ENCODE results near the gene ALG5.

The ALG5 gene, protein sequence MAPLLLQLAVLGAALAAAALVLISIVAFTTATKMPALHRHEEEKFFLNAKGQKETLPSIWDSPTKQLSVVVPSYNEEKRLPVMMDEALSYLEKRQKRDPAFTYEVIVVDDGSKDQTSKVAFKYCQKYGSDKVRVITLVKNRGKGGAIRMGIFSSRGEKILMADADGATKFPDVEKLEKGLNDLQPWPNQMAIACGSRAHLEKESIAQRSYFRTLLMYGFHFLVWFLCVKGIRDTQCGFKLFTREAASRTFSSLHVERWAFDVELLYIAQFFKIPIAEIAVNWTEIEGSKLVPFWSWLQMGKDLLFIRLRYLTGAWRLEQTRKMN

DNA sequence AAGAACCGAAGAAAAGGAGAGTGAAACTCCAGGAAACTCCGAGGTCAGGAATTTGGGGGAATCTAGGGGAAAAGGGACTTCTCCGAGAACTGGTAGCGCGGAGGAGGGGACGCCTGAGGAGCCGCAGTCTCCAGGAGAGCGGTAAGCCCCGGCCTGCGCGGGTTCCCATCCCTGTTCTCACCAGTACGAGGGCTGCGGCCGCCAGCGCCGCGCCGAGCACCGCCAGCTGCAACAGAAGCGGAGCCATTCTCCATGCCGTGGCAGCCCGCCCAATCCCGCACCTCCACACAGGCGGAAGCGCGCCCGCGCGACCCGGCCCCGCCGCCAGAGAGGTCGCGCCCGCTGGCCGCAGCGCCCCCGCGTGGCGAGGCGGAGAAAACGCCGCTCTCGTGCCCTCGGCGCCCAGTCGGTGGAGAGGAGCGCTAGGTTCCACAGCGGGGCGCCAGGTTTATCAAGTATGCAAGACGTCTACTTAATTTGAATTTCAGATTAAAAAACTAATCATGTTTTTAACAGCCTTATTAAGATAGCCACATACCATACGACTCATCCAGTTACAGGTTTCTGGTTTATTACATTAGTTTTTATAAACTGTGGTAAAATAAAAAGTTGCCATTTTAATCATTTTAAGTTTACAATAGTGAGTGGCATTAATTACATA is at the start of gene ALG5:
Gene ALG5, minus strand, starts transcription at position 287 of the 661 bp plus-strand sequence. Its CDS starts 40 bp downstream, at position 247.
- peak; percentile 86 to 90 for DNase-seq (ENCODE audit: low read depth in 2 of 2)

DNA sequence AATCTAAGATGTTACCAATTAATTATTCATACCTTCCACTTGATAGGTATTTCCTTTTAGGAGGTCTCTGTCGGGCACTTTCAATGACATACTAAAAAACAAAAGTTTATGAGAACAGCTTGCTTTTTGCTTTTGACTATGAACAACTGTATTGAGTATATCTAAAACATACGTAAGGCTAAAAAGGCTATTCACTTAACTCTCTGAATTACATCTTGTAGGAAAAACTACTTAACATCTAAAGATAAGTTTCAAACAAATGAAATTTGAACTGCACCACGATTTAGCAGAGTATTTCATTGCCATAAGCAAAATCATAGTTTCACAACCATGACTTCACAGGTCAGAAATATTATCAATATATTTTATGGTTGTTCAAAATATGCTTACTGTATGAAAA is 48.7 kb upstream of the ALG5 start:
- no peak for DNase-seq (ENCODE audit: low read depth in 2 of 2)

DNA sequence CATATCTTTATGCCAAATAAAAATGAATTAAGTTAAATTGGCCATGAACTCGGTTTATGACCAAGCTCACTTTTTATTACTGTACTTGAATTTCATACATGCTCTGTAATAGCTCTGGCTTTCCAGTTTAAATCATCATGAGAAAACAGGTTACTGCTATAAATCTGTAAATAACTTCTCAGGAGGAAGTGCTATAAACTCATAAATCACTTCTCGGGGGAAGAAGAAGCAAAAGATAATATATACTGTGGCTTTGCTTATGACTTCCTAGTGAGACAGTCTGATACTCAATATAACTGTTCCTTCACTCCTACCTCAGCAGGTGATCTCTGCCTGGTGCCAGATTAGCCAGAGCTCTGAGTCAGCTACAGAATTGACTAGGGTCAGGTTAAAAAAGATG is 47.9 kb upstream of the ALG5 start:
- DNase-seq (ENCODE audit: low read depth in 2 of 2): no peak

DNA sequence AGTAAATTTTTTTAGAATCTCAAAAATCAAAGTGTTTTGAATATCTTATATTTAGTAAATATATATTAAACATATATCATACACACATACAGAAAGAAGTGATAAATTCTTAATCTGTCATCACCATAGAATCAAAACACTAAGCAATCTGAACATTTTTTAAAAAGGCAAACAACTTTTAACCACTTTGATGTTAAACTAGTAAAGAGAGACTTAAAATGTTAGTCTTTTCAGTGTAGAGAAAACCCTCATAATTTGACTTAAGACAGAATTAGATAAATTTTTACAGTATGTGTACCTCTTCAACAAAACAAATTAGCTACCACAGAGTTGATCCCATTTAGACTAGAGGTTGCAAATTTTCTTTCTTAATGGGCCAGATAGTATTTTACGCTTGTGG is 46.9 kb upstream of the ALG5 start:
- no peak for DNase-seq (ENCODE audit: low read depth in 2 of 2)

DNA sequence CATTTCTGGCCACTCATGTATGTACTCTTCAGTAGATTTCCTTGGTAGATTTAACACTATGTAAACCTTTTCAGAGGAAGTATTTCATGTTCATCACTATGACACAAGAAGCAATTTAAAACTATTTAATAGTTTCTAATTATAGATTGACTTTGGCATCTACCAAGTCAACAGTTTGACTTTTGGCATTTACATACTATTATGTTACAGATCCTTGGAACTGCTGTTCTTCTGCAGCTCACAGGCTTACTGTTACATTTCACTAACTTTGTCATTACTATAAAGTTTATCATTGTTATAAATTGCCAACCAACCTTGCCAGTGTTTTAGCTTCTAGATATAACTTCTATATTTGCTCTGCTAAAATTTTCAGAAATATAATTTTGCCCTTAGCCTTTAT is 41.6 kb upstream of the ALG5 start:
- no peak for DNase-seq (ENCODE audit: low read depth in 2 of 2)

DNA sequence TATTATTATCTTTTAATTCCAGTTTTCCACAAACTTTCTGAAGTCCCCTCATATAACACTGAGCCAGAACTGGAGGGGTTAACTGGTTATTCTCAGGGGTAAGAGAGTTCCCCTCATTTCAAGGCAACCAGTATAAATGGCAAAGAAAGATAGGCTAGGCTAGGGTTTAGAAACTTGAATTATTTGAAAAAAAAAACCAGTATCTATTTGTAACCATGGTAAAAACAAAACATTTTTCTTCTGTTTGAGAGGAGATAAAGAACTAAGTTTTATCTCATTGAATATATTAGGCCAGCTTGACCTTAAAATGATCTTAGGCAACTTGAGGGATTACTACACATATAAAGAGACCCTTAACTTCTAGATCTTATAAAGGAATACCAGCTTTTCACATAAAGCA is 40.8 kb upstream of the ALG5 start:
- no peak for DNase-seq (ENCODE audit: low read depth in 2 of 2)

DNA sequence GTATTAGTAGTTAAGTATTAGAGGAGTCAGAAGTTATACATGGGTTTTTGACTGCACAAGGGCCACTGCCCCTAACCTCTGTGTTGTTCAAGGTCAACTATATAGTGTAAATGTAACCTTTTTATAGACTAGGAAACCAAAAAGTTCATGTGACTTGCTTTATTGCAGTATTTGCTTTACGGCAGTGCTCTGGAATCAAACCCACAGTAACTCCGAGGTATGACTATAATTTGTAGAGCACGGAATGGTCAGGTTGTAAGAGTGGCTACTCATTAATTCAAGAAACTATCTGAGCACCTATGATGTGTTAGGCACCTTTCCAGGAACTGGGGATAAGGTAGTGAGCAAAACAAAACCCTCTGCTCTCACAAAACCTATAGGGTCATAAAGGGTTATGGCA is 38.1 kb upstream of the ALG5 start:
- no peak for DNase-seq (ENCODE audit: low read depth in 2 of 2)

DNA sequence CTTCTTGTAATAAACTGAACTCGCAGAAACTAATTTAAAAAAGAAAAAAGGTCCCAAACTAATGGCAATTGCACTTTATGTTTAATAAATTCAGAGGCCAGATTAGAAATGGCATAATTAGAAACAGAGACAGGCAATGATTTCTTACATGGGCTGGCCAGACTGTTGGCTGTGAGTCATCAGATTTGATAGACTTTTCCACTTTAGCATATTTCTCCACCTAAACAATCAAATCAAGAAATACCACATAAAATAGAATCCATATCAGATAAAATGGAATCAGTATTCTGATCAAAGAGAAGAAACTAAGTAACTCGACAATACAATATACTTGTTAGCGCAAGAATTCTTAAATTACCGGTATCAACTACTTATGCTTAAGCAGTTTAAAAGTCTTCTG is 30.5 kb upstream of the ALG5 start:
- no peak for DNase-seq (ENCODE audit: low read depth in 2 of 2)

DNA sequence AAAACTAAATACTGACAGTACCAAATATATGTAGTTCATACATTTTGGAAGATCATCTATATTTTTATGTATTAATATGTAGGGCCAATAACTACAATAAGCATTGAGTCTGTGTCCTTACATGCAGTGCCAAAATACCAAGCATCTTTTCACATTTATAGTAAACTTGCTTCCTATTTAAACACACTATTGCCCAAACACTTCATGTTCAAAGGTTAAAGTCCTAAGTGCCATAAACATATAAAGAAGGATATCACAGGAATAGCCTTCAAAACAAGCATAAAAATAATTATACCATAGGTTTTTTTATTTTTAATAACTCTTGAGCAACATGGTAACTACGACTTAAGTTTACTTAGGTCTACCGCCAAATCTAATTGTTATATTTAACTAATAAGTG is 28.5 kb upstream of the ALG5 start:
- DNase-seq (ENCODE audit: low read depth in 2 of 2): no peak

DNA sequence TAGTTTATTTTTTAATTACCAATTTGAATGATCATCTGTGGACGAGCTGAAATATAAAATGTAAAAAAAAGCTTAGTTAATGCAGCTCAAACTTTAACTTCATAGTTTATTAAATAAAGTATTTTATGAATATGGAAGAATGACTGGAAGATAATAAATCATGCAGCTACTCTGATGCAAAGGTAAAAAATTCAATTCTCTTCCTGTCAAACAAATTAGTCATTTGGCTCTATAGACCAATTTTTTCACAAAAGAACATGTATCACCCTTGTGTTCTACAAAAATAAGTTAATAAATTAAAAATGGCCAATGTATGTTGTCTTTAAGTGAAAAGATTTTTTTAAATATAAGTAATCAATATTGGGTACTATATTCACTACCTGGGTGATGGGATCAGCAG is 27.6 kb upstream of the ALG5 start:
- DNase-seq (ENCODE audit: low read depth in 2 of 2): no peak

DNA sequence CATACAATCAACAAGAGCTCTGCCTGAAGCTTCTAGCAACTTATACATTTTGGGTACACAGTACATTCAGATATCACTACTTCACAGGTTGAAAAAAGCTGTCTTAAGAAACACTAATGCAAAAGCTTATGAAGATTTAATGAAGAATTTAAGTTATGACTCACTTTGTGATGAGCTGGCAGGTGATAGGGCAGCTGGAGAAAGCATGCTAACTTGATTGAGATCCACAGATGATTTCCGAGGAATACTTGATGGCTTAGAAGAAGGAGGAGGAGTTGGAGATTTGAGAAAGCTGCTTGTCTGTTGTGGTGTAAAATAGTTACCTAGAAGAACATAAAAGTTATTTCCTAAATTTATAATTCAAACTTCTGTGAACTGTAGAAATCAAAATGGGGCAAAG is 24.7 kb upstream of the ALG5 start:
- no peak for DNase-seq (ENCODE audit: low read depth in 2 of 2)

DNA sequence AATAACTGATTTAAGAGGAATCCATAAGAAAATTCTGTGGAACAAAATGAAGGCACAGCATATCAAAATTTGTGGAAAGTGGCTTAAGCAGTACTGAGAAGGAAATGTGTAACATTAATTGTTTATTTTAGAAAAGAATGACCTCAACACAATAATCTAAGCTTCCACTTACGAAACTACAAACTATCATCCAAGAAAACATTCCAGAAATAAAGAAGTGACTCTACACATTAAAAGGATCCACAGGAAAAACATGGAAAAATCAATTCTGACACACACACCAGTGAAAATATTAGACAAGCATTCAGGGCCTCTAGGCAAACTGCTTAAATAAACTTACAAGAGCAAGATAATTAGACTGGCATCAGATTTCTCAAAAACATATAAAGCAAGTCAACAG is 15.5 kb upstream of the ALG5 start:
- no peak for DNase-seq (ENCODE audit: low read depth in 2 of 2)

DNA sequence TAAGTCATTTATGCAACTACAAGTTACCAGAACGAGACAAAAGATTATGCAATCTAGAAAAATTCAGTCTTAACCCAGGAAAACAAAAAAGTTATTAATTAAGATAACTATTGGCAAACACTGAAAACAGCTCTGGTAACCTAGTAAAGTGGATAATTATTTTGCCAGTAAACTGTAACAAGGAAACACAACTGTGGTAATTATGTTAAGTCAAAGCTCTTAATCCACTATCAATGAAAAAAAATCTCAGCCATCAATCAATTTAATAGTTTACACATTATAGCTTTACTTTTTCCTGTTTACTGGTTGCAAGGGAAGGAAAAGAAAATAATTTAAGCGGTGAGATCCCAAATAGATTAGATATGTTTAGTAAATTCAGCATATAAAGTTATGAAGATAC is 12.6 kb upstream of the ALG5 start:
- DNase-seq (ENCODE audit: low read depth in 2 of 2): no peak

DNA sequence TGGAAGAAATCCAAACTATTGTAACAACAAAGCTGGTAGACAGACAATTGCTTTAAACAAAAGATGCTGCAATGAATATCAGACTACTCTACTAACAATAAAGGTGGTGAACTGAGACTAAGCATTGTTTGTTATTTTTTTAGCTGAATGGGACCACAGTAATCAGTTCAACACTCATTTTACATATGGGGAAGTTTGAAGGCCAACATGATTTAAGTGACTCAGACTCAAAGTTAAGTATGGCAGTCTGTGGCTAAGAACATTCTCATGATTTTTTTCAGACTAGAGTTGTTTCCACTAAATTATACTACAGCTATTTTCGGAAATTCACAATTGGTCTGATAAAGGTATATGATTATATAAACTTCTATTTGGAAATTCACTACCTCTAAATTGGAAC is 11.9 kb upstream of the ALG5 start:
- no peak for DNase-seq (ENCODE audit: low read depth in 2 of 2)

DNA sequence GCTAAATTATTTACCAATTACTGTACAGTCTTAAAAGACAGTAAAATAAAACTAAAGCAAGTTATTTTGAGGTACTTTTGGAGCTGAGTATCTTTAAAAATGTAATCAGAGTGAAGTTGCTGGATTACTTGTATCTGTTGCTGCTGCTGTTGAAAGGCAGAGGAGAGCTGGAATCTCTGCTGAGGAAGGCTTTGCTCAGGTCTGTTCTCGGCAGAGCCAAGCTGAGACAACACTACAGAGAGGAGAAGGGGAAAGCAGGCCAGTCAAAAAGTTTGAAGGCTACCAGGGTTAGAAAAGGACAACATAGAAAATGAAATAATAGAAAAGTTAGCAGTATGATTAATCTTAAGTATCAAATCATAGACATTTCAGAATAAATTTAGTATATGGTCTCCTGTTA is 11.3 kb upstream of the ALG5 start:
- DNase-seq (ENCODE audit: low read depth in 2 of 2): no peak

DNA sequence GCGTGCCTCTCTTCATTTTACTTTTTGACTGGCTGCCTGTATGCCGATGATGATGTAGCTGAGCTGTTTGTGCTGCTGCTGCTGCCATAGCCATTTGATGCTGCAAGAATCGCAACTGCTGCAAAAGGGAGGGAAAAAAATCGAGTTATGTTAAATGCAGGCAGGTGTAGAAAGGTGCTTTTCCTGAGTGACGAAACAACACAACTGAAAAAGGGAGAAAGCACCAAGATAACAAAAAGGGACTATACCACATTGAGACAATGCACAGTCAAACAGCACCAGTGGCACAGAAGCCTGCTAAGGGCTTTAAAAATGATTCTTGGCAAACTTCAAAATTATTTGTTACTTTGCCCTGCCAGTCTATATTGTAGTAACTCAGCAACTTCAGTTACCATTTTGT is 10.6 kb upstream of the ALG5 start:
- no peak for DNase-seq (ENCODE audit: low read depth in 2 of 2)

DNA sequence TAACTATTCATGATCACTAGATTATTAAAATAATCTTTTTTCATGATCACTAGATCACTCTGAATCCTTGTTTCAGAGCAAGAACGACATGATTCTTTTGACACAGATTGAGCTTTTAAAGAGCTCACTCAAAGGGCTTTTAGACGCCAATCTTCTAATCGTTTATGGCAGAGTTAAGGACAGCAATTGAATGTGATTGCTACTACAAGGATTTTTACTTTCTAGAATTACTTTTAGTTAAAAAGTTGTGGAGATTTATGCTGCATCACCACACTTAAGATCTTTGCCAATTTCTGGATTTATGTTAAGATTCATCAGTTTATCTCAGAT is 2.7 kb upstream of the ALG5 start:
- DNase-seq (ENCODE audit: low read depth in 2 of 2): no peak

DNA sequence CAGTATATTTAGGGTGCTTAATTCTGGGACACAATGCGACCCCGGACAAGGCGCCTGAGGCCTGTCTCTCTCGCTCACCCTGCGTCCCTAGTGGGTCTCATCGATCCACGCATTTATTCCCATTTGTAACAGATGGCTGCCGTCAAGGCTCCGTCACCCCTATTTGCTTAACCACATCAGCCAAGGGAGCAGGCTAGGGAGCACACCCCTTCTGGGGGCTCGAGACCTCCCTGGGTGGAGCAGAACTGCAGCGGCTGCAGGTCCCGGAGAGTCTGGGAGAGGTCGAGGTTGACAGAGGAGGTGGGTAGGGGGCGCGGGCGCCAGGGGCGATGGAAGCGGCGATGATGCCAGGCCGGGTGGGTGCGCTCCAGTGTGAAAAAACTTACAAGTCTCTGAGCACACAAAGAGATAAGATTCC is 507 bp downstream of the ALG5 start:
- DNase-seq (ENCODE audit: low read depth in 2 of 2): peak in 1 of 2 donors; percentile 11

DNA sequence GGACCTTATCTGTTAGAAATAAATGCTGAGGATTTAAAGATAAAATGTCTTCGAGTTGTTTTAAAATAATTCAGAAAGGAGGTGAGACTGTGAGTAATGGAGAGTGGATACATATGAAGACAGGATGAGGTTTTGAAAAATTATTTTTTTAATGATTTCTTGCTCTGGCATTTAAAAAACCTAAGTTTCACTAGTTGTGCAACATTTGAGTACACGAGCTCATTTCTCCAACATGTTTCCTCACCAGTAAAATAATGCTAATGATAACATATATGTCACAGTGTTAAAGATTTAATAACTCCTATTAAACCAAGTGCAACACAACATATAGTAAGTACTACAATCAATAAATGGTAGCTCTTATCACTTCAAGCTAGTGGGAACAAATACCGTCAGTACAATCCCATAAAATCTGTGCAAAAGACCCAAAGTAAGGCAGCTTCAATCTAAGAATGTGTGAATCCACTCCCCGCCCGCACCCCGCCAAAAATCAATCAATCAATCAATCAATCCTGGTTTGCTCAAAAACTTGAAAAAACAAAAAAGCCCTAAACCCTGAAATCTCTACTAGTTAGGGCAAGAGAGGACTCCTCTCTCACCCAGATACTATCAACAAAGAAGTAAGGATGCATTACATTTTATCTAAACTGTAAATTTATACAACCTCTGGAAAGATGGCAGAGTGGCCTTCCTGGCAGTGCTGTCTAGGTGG is 1.3 kb downstream of the ALG5 start:
- DNase-seq (ENCODE audit: low read depth in 2 of 2): no peak

DNA sequence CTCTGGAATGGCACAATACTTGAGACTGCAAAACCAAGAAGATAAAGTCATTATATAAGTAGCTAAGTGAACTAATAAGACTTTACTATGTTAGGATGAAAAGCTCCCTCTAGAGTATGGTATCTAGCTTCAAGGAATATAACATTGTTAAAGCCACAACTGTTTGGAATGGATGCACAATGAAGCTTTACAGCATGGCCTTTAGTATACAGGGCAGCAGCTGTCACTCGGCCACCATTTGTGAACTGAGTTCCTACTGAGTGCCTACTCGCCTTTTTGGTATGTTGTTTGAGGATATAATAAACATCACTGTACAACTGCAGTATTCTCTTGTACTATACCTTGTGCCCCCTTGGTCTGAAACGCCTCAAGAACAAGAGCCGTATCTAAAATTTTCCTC is 6.8 kb downstream of the ALG5 start:
- DNase-seq (ENCODE audit: low read depth in 2 of 2): no peak

DNA sequence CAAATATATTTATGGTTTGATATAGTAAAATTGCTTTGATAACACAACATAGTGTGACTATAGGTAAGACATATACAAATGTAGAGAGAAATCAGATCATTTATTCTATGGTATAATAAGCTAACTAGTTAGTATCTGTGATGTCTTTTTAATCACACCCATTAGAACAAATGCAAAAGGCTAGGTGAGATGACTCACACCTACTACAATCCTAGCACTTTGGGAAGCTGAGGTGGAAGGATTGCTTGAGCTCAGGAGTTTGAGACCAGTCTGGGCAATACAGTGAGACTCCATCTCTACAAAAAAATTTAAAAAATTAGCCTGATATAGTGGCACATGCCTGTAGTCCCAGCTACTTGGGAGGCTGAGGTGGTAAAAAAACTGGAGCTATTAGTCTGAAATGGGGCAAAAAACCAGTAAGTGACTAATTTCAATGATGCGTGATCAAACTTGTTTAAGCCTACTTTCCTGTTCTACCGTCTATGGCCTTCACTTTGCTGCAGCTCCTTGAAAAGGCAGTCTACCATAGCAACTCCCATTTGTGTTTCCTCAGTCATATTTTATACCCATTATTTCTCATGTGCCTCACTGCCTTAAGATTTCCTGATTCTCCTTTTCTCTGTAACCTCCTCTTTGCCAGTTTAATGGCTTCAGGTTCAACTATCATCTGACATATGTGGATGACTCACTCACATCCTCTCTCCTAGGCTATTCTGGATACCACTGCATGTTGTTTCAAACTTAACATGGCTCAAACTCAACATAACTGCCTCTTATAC is 12.5 kb downstream of the ALG5 start:
- DNase-seq (ENCODE audit: low read depth in 2 of 2): no peak

DNA sequence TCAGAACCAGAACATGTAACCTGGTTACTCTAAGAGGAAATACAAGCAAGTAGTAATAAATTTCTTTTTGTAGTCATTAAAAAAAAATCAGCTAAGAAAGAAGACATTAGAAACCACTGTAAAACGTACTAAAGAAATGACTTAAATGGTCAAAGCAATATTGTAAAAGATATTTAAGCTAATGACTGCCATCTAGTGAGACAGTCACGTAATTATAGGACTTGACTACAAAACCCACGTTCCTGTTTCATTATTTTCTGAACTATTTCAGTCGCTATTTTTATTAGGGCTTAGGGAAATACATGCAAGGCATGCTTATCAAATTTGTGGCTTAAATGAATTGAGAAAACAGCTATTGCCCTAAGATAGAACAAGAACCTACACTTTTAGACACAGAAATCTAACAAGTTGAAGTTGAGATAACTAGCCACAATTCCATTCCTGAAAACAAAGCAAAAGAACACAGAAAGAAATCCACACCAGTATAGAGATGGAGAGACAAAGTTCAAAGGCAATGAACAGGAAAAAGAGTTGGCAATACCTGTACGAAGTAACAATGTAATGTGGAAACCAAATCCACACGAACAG is 17.9 kb downstream of the ALG5 start:
- DNase-seq (ENCODE audit: low read depth in 2 of 2): no peak
